ENCODE data around the gene PNKP. TPM values are rescaled to one million over a fixed set of nuclear protein-coding genes. Genes with fewer than 3 reads are reported as not detected.

PNKP gene
- total and polyA plus RNA-seq, 10 of the 15 experiments (the other 5 are each of a cell fraction or from before 2014, with no cell fraction given), result 2.9 to 82.3 (median 33.2) TPM

- TF ChIP-seq CUX1 (IDR thresholded peaks at IDR 0.05; ENCODE audit: insufficient replicate concordance, low read depth, low read length), result peak; percentile 24
- no peak for TF ChIP-seq SIX5 (IDR thresholded peaks at IDR 0.05; ENCODE audit: low read depth, low read length, severe bottlenecking)
- TF ChIP-seq BCL11A (IDR thresholded peaks at IDR 0.05; ENCODE audit: low read depth, low read length), result 0 out of 2 replicates have a peak, but pooled peaks have one; percentile 46
- 0 out of 2 replicates have a peak, but pooled peaks have one; percentile 33 for TF ChIP-seq BACH1 (IDR thresholded peaks at IDR 0.05; ENCODE audit: borderline replicate concordance)
- TF ChIP-seq NBN (IDR thresholded peaks at IDR 0.05), result no peak
- no peak for TF ChIP-seq SMC3 (IDR thresholded peaks at IDR 0.05; ENCODE audit: borderline replicate concordance, low read length)
- TF ChIP-seq PRDM15 (CRISPR knock-in tag; IDR thresholded peaks at IDR 0.05), result no peak
- TF ChIP-seq NFIC (IDR thresholded peaks at IDR 0.05; ENCODE audit: low read depth, low read length), result peak; percentile 50; the same call in 1 of the 2 replicates
- TF ChIP-seq CHD2 (IDR thresholded peaks at IDR 0.05; ENCODE audit: borderline replicate concordance, low read depth, low read length), result peak; percentile 59; the same call in 1 of the 2 replicates
- TF ChIP-seq YY1 (IDR thresholded peaks at IDR 0.05; ENCODE audit: low read depth, low read length), result no peak
- TF ChIP-seq TCF12 (IDR thresholded peaks at IDR 0.05; ENCODE audit: low read depth, low read length), result 0 out of 2 replicates have a peak, but pooled peaks have one; percentile 16
- TF ChIP-seq MYB (IDR thresholded peaks at IDR 0.05; ENCODE audit: borderline replicate concordance, low read depth, low read length), result no peak
- TF ChIP-seq ETV6 (conservative IDR thresholded peaks at IDR 0.05 in 1 of 2, IDR thresholded peaks at IDR 0.05 in 1 of 2; ENCODE audit: borderline replicate concordance in 1 of 2, low read depth in 1 of 2), result peak in 1 of 2 experiments; percentile 52; a peak in 2 of 4 replicates
- TF ChIP-seq ELK1 (IDR thresholded peaks at IDR 0.05; ENCODE audit: low read depth, low read length), result no peak
- TF ChIP-seq KDM1A (IDR thresholded peaks at IDR 0.05; ENCODE audit: borderline replicate concordance), result no peak
- peak; percentile 34; the same call in 1 of the 2 replicates for TF ChIP-seq MTA2 (IDR thresholded peaks at IDR 0.05; ENCODE audit: low read depth)
- peak; percentile 45; the same call in 1 of the 2 replicates for TF ChIP-seq JUNB (IDR thresholded peaks at IDR 0.05)
- TF ChIP-seq ATF7 (IDR thresholded peaks at IDR 0.05; ENCODE audit: low read depth), result no peak
Measured at GRCh38 chr19:49894879-49895565, 27.6 kb upstream of the PNKP start (continued).
